Endodermal cell (in vitro differentiated cells): ENCODE measurements around the gene DLG2. TPM values are rescaled to one million over a fixed set of nuclear protein-coding genes. Genes with fewer than 3 reads are reported as not detected.

Experiments used
- DNase-seq: peaks from one replicate; pipeline ENCODE4 v3.0.0-alpha.2; 2017
- H3K27ac ChIP-seq: 2 replicates; pipeline ENCODE4 v1.5.1; 2013; ENCODE audit warnings: mild to moderate bottlenecking, low read depth, low read length, moderate library complexity
- H3K27me3 ChIP-seq: 2 replicates; pipeline ENCODE4 v1.6.1; 2013; ENCODE audit warnings: mild to moderate bottlenecking, low read length, moderate library complexity; ENCODE audit not compliant: insufficient read depth, control insufficient read depth, poor library complexity, severe bottlenecking
- H3K36me3 ChIP-seq: 2 replicates; pipeline ENCODE4 v1.7.0; 2013; ENCODE audit warnings: mild to moderate bottlenecking, low read length, moderate library complexity; ENCODE audit not compliant: control insufficient read depth, insufficient read depth
- H3K4me1 ChIP-seq: one replicate; pipeline ENCODE4 v1.7.0; 2013; ENCODE audit warnings: low read length; ENCODE audit not compliant: control insufficient read depth, insufficient read depth
- H3K4me3 ChIP-seq: 2 replicates; pipeline ENCODE4 v1.5.1; 2013; ENCODE audit warnings: mild to moderate bottlenecking, low read length, moderate library complexity
- H3K9ac ChIP-seq: 2 replicates; pipeline ENCODE4 v1.6.1; 2013; ENCODE audit warnings: mild to moderate bottlenecking, low read length, moderate library complexity; ENCODE audit not compliant: poor library complexity, severe bottlenecking; ENCODE audit errors: extremely low read depth
- H3K9me3 ChIP-seq: 2 replicates; pipeline ENCODE4 v1.6.1; 2013; ENCODE audit warnings: mild to moderate bottlenecking, low read length, moderate library complexity; ENCODE audit not compliant: control insufficient read depth
- H3K27ac Mint-ChIP-seq: 2 replicates; pipeline ENCODE4 v1.8.0; 2020; ENCODE audit warnings: mixed read lengths
- H3K27me3 Mint-ChIP-seq: 2 replicates; pipeline ENCODE4 v1.8.0; 2021; ENCODE audit warnings: mild to moderate bottlenecking, mixed read lengths; ENCODE audit not compliant: insufficient read depth
- H3K36me3 Mint-ChIP-seq: 2 replicates; pipeline ENCODE4 v1.8.0; 2020; ENCODE audit warnings: low read depth, mixed read lengths
- H3K4me1 Mint-ChIP-seq: 2 replicates; pipeline ENCODE4 v1.8.0; 2020; ENCODE audit warnings: mixed read lengths
- H3K4me3 Mint-ChIP-seq: 2 replicates; pipeline ENCODE4 v1.8.0; 2020; ENCODE audit warnings: mild to moderate bottlenecking, moderate library complexity, mixed read lengths
- H3K9me3 Mint-ChIP-seq: 2 replicates; pipeline ENCODE4 v1.8.0; 2020; ENCODE audit warnings: mild to moderate bottlenecking, mixed read lengths
- WGBS, 2 experiments: methylation state at CpG; one replicate each; pipeline versions ENCODE4 v1.1.5 to v1.1.7; 2013; ENCODE audit warnings: missing lambda C conversion rate in 2 of 2, mixed read lengths in 1 of 2; ENCODE audit not compliant: insufficient coverage in 1 of 2, insufficient read length in 1 of 2; 5-methylcytosine and 5-hydroxymethylcytosine counted together
- total RNA-seq, 2 donors: library from RNA; stranded (reverse); fragmentation: NEBNext Ultra II Directional in 1 of 2; extraction: Animal tissue kit (Norgen Biotek cat#: 25700) in 1 of 2; gene quantifications; 2 replicates in 1 of 2; 3 replicates in 1 of 2; pipeline ENCODE4 v1.2.1, GENCODE V29; 2021
- TF ChIP-seq, protein P1 (sequence below): fragments of 200-600 bp; sonication (generic); conservative IDR thresholded peaks from 2 replicates; pipeline ENCODE4 v1.5.0; 2021; ENCODE audit warnings: antibody characterized with exemption, mild to moderate bottlenecking

Gene DLG2
- total RNA-seq, 2 donors from 2014 or later, result 9.6 to 10.6 TPM

DNA sequence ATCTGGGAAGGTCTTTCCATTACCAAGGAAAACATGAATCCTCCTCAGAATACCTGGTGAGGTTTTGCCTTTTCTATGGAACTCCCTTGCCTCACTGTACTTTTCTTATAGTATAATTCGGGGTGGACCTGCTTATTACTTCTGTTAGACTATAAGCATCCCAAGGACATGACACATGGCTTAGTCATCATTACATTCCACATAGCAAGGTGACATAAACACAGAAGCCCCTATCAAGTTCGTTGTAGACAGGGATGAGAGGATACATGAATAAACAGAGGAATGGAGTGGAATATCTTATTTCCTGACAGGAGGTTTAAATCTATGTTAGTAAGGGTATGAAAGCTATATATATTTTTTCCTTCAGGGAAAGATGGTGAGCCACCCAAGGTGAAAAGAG, 1808.8 kb downstream of the DLG2 start:
- Histone ChIP-seq H3K9ac (no peak overlapping the region), H3K27ac (no peak overlapping the region), H3K27me3 (no peaks in the 10 kb centered on the region), H3K9me3 (no peaks in the 10 kb centered on the region), H3K4me1 (peaks cover 8% of the 10 kb centered on the region), H3K36me3 (no peaks in the 10 kb centered on the region), H3K4me3 (no peak overlapping the region)
- no peaks in the 10 kb centered on the region for H3K27me3 Mint-ChIP-seq
- no peak for DNase-seq
- H3K27ac Mint-ChIP-seq, result no peak overlapping the region
- 60 to 78% methylated on average over 1 to 2 of the region's 2 CpGs for WGBS, 2 experiments
- H3K36me3 Mint-ChIP-seq, result no peaks in the 10 kb centered on the region
- no peak overlapping the region for H3K4me3 Mint-ChIP-seq
- TF ChIP-seq, protein P1, sequence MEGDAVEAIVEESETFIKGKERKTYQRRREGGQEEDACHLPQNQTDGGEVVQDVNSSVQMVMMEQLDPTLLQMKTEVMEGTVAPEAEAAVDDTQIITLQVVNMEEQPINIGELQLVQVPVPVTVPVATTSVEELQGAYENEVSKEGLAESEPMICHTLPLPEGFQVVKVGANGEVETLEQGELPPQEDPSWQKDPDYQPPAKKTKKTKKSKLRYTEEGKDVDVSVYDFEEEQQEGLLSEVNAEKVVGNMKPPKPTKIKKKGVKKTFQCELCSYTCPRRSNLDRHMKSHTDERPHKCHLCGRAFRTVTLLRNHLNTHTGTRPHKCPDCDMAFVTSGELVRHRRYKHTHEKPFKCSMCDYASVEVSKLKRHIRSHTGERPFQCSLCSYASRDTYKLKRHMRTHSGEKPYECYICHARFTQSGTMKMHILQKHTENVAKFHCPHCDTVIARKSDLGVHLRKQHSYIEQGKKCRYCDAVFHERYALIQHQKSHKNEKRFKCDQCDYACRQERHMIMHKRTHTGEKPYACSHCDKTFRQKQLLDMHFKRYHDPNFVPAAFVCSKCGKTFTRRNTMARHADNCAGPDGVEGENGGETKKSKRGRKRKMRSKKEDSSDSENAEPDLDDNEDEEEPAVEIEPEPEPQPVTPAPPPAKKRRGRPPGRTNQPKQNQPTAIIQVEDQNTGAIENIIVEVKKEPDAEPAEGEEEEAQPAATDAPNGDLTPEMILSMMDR, result no peak
- H3K9me3 Mint-ChIP-seq, result no peaks in the 10 kb centered on the region
- peaks cover 27% of the 10 kb centered on the region for H3K4me1 Mint-ChIP-seq

DNA sequence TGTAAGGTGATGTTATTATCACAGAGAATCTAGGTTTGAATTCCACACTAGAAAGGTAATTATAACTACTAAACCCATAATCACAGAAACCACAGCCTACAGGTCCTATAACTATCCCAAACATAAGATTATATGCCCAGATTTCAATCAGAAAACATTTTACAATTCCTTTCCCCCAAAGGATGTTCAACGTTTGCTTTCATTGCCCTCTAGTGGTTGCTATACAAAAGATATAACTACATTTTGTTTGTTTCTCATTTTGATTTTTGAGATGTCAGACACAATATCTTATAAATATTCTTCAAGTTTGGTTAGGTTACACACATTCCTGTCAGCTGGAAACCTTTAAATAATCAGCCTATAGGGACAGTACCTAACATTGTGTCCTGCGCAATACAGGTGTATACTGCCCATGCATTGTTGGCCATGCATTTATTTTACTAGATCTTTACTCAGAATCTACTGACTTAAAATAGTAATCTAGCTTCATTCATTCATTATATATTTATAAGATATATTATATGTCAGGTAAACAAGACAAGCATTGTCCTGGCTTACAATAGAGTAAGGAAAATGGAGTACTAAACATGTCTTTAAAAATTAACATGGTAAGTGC, 1810.5 kb downstream of the DLG2 start:
- 88 to 89% methylated on average over 1 of the region's 2 CpGs for WGBS, 2 experiments
- H3K27me3 ChIP-seq, result no peaks in the 10 kb centered on the region
- H3K4me3 Mint-ChIP-seq, result no peak overlapping the region
- no peaks in the 10 kb centered on the region for H3K27me3 Mint-ChIP-seq
- no peaks in the 10 kb centered on the region for H3K36me3 ChIP-seq
- TF ChIP-seq, protein P1, result peak; percentile 84
- no peak overlapping the region for H3K4me3 ChIP-seq
- H3K27ac Mint-ChIP-seq, result no peak overlapping the region
- H3K27ac ChIP-seq, result no peak overlapping the region
- no peak for DNase-seq
- H3K9ac ChIP-seq, result no peak overlapping the region
- H3K36me3 Mint-ChIP-seq, result no peaks in the 10 kb centered on the region
- H3K4me1 ChIP-seq, result peaks cover 8% of the 10 kb centered on the region
- H3K4me1 Mint-ChIP-seq, result peaks cover 22% of the 10 kb centered on the region
- no peaks in the 10 kb centered on the region for H3K9me3 ChIP-seq
- H3K9me3 Mint-ChIP-seq, result no peaks in the 10 kb centered on the region

GRCh38 chr11:83815736-83816135, 1811.4 kb downstream of the DLG2 start:
- Histone ChIP-seq H3K9ac (no peak overlapping the region), H3K36me3 (no peaks in the 10 kb centered on the region), H3K4me1 (peaks cover 8% of the 10 kb centered on the region), H3K9me3 (no peaks in the 10 kb centered on the region), H3K4me3 (no peak overlapping the region), H3K27me3 (no peaks in the 10 kb centered on the region), H3K27ac (no peak overlapping the region)
- Mint-ChIP-seq H3K4me1 (peaks cover 22% of the 10 kb centered on the region), H3K27ac (no peak overlapping the region), H3K4me3 (no peak overlapping the region), H3K36me3 (no peaks in the 10 kb centered on the region), H3K27me3 (no peaks in the 10 kb centered on the region), H3K9me3 (no peaks in the 10 kb centered on the region)
- 79 to 86% methylated on average over 1 of the region's 1 CpG for WGBS, 2 experiments
- TF ChIP-seq, protein P1, result no peak
- DNase-seq, result no peak
